Activated CD4-positive, alpha-beta T cell treated with anti-CD3 and anti-CD28 coated beads, Interleukin-2, Interleukin-4, amounts not matched to agents 100 ng/mL and 50 ng/mL, durations not matched to agents 16 hours and 8 hours (primary cell): Measurements from ENCODE around the gene SOCS6.
A peak's percentile ranks its signal among the peaks of the same experiment; 100 is the strongest.
"Not testable (repeated sequence)": the region's sequence is repeated elsewhere in the genome, so short reads cannot be mapped to it uniquely, and the experiment has no call there.

ENCODE experiments used
- DNase-seq: peaks from one replicate; pipeline ENCODE4 v3.0.0-alpha.2; 2020; ENCODE audit warnings: low spot score

SOCS6 gene

GRCh38 chr18:70322385-70322784 lies 33.5 kb downstream of the SOCS6 start:
- DNase-seq = no peak

GRCh38 chr18:70322928-70323327 lies 34.1 kb downstream of the SOCS6 start:
- no peak for DNase-seq

GRCh38 chr18:70324897-70325296 lies 36.1 kb downstream of the SOCS6 start:
- DNase-seq = no peak

- no peak for DNase-seq
Observed at GRCh38 chr18:70326255-70326654, 37.4 kb downstream of the SOCS6 start.

GRCh38 chr18:70328169-70328568 lies 39.3 kb downstream of the SOCS6 start:
- DNase-seq = no peak

- DNase-seq = no peak
Observed at GRCh38 chr18:70329071-70329470, 40.2 kb downstream of the SOCS6 start.

- DNase-seq = no peak
Observed at GRCh38 chr18:70330887-70331286, 42.0 kb downstream of the SOCS6 start.

GRCh38 chr18:70331456-70332097 lies 42.7 kb downstream of the SOCS6 start:
- DNase-seq = no peak

GRCh38 chr18:70332694-70333093 lies 43.8 kb downstream of the SOCS6 start:
- no peak for DNase-seq

GRCh38 chr18:70333316-70333715 lies 44.5 kb downstream of the SOCS6 start:
- DNase-seq = no peak

GRCh38 chr18:70333757-70334156 lies 44.9 kb downstream of the SOCS6 start:
- no peak for DNase-seq

GRCh38 chr18:70334264-70334663 lies 45.4 kb downstream of the SOCS6 start:
- no peak for DNase-seq

- no peak for DNase-seq
Observed at GRCh38 chr18:70334728-70335329, 46.0 kb downstream of the SOCS6 start.

GRCh38 chr18:70335892-70336726 lies 47.3 kb downstream of the SOCS6 start:
- DNase-seq = no peak

GRCh38 chr18:70337139-70337972 lies 48.5 kb downstream of the SOCS6 start:
- peak; percentile 2 for DNase-seq

- DNase-seq = no peak
Observed at GRCh38 chr18:70338890-70339289, 50.0 kb downstream of the SOCS6 start.

GRCh38 chr18:70339915-70340314 lies 51.1 kb downstream of the SOCS6 start:
- DNase-seq = no peak

GRCh38 chr18:70348481-70348880 lies 59.6 kb downstream of the SOCS6 start:
- DNase-seq = not testable (repeated sequence)

- DNase-seq = no peak
Observed at GRCh38 chr18:70349316-70349715, 60.5 kb downstream of the SOCS6 start.

- no peak for DNase-seq
Observed at GRCh38 chr18:70354080-70354479, 65.2 kb downstream of the SOCS6 start.

GRCh38 chr18:70354771-70355170 lies 65.9 kb downstream of the SOCS6 start:
- no peak for DNase-seq
